HCT116 (cell line): Measurements from ENCODE around the gene DTX1. TPM values are rescaled to one million over a fixed set of nuclear protein-coding genes. Genes with fewer than 3 reads are reported as not detected.

Experiments
- ATAC-seq: fragments of 200-7000 bp; cut with Tn5 transposase; 2 replicates; pipeline ENCODE4 v1.9.1; 2020; ENCODE audit warnings: mild to moderate bottlenecking, moderate library complexity
- BruUV-seq: library from RNA; stranded (reverse); fragments of 400-500 nt; replicated peaks from 2 replicates; lab custom pipeline; 2021; lab: Mats Ljungman, UMichigan
- CTCF ChIA-PET: fragments of 300-600 bp; sonication (Branson Sonifier 250); formaldehyde crosslinking; loops from one replicate; lab custom pipeline; 2021; ENCODE audit warnings: antibody characterized with exemption; lab: Charles Lee
- POLR2A ChIA-PET: fragments of 300-600, 350-600 bp; sonication (Branson Sonifier 250); formaldehyde crosslinking; loops from one replicate; lab custom pipeline; 2021; ENCODE audit warnings: antibody characterized with exemption; lab: Charles Lee
- RAD21 ChIA-PET, 2 experiments: fragments of 300-600 bp; sonication (Branson Sonifier 250); formaldehyde crosslinking; loops; one replicate each; lab custom pipeline; 2023; ENCODE audit warnings: low total read pairs in 2 of 2; ENCODE audit not compliant: uncharacterized antibody in 2 of 2, unreplicated experiment in 2 of 2, low non-redundant PET in 1 of 2; lab: Charles Lee
- DNase-seq: peaks from one replicate; pipeline ENCODE4 v3.0.0-alpha.2; 2010; ENCODE audit warnings: low read depth, low spot score
- H2AFZ ChIP-seq: fragments of 200-600 bp; shearing (Covaris generic), sonication (generic); 2 replicates; pipeline ENCODE4 v1.6.1; 2017; ENCODE audit warnings: low read depth, mixed run types, mixed read lengths, antibody characterized with exemption, low read length; ENCODE audit not compliant: poor library complexity, severe bottlenecking
- H3K27ac ChIP-seq: 2 replicates; pipeline ENCODE4 v1.5.1; 2012; ENCODE audit warnings: low read depth, low read length
- H3K27me3 ChIP-seq: fragments of 200-600 bp; sonication (generic); 2 replicates; pipeline ENCODE4 v1.6.1; 2016; ENCODE audit warnings: mixed run types, low read length, mixed read lengths; ENCODE audit not compliant: insufficient read depth
- H3K36me3 ChIP-seq, 2 experiments: fragments of 200-500 bp in 1 of 2; fragments of 200-600 bp in 1 of 2; sonication (Bioruptor generic) in 1 of 2; sonication (generic) in 1 of 2; 2 replicates each; pipeline versions ENCODE4 v1.5.1 to v1.6.1; 2014 to 2016; ENCODE audit warnings: low read length in 2 of 2, inconsistent platforms in 1 of 2, mixed read lengths in 1 of 2, mixed run types in 1 of 2; ENCODE audit not compliant: insufficient read depth in 2 of 2, control insufficient read depth in 1 of 2
- H3K4me1 ChIP-seq, 2 experiments: fragments of 200-600 bp in 1 of 2; sonication (generic) in 1 of 2; 2 replicates each; pipeline versions ENCODE4 v1.5.1 to v1.6.1; 2012 to 2017; ENCODE audit warnings: low read length in 2 of 2, inconsistent platforms in 1 of 2, mild to moderate bottlenecking in 1 of 2, mixed read lengths in 1 of 2, mixed run types in 1 of 2, moderate library complexity in 1 of 2; ENCODE audit not compliant: insufficient read depth in 2 of 2, control insufficient read depth in 1 of 2
- H3K4me2 ChIP-seq: fragments of 200-600 bp; sonication (generic); 2 replicates; pipeline ENCODE4 v1.6.1; 2017; ENCODE audit warnings: mixed run types, low read length, mixed read lengths
- H3K4me3 ChIP-seq, 2 experiments: fragments of 200-600 bp in 1 of 2; sonication (generic) in 1 of 2; replicated peaks in 1 of 2; 2 replicates each; pipeline ENCODE4 v1.5.1; 2011 to 2016; ENCODE audit warnings: low read length in 2 of 2, control low read depth in 1 of 2, low read depth in 1 of 2, mild to moderate bottlenecking in 1 of 2, mixed read lengths in 1 of 2, mixed run types in 1 of 2
- H3K79me2 ChIP-seq: fragments of 200-600 bp; sonication (generic); 2 replicates; pipeline ENCODE4 v1.6.1; 2017; ENCODE audit warnings: mild to moderate bottlenecking, mixed run types, low read length, moderate library complexity, mixed read lengths; ENCODE audit not compliant: insufficient read depth
- H3K9ac ChIP-seq: fragments of 200-600 bp; sonication (generic); 2 replicates; pipeline ENCODE4 v1.6.1; 2016; ENCODE audit warnings: low read length, mixed read lengths
- H3K9me2 ChIP-seq: fragments of 200-600 bp; sonication (generic), shearing (Covaris generic); 2 replicates; pipeline ENCODE4 v1.6.1; 2017; ENCODE audit warnings: mixed run types, mild to moderate bottlenecking, moderate library complexity; ENCODE audit not compliant: insufficient read depth
- H3K9me3 ChIP-seq, 2 experiments: fragments of 200-500 bp in 1 of 2; fragments of 200-600 bp in 1 of 2; sonication (Bioruptor generic) in 1 of 2; sonication (generic) in 1 of 2; 2 replicates each; pipeline ENCODE4 v1.6.1; 2014 to 2017; ENCODE audit warnings: low read length in 2 of 2, mixed read lengths in 2 of 2, inconsistent platforms in 1 of 2, low read depth in 1 of 2, mild to moderate bottlenecking in 1 of 2, mixed run types in 1 of 2, moderate library complexity in 1 of 2; ENCODE audit not compliant: control insufficient read depth in 1 of 2, insufficient read depth in 1 of 2
- H4K20me1 ChIP-seq: fragments of 200-600 bp; sonication (generic), shearing (Covaris generic); 2 replicates; pipeline ENCODE4 v1.6.1; 2017; ENCODE audit warnings: mixed run types, mild to moderate bottlenecking, moderate library complexity; ENCODE audit not compliant: insufficient read depth
- ATF3 ChIP-seq: IDR thresholded peaks from 2 replicates; pipeline ENCODE4 v1.6.1; 2012
- CBX3 ChIP-seq: IDR thresholded peaks from 2 replicates; pipeline ENCODE4 v1.6.1; 2012; ENCODE audit warnings: low read depth
- CEBPB ChIP-seq: IDR thresholded peaks from 2 replicates; pipeline ENCODE4 v1.6.1; 2012; ENCODE audit warnings: low read depth
- CTCF ChIP-seq, 3 experiments: fragments of 200-600 bp in 1 of 3; sonication (generic) in 1 of 3; IDR thresholded peaks in 2 of 3; conservative IDR thresholded peaks in 1 of 3; 2 replicates each; pipeline ENCODE4 v1.5.1; 2012 to 2017; ENCODE audit warnings: low read depth in 2 of 3, low read length in 2 of 3, antibody characterized with exemption in 1 of 3, borderline replicate concordance in 1 of 3, control low read depth in 1 of 3, mild to moderate bottlenecking in 1 of 3, mixed read lengths in 1 of 3, mixed run types in 1 of 3, moderate library complexity in 1 of 3; ENCODE audit not compliant: insufficient read depth in 1 of 3
- MAX ChIP-seq: IDR thresholded peaks from 2 replicates; pipeline ENCODE4 v1.6.1; 2012
- POLR2A ChIP-seq: IDR thresholded peaks from 2 replicates; pipeline ENCODE4 v1.7.0; 2011; ENCODE audit warnings: borderline replicate concordance; ENCODE audit not compliant: insufficient read depth, insufficient read length; ENCODE audit errors: extremely low read depth
- POLR2AphosphoS5 ChIP-seq: IDR thresholded peaks from 2 replicates; pipeline ENCODE4 v1.6.1; 2011; ENCODE audit warnings: mild to moderate bottlenecking, low read depth, low read length, moderate library complexity
- TCF7L2 ChIP-seq: IDR thresholded peaks from 2 replicates; pipeline ENCODE4 v1.7.0; 2011; ENCODE audit warnings: borderline replicate concordance, inconsistent platforms; ENCODE audit not compliant: insufficient read depth, insufficient read length; ENCODE audit errors: extremely low read depth
- ZBTB33 ChIP-seq: IDR thresholded peaks from 2 replicates; pipeline ENCODE4 v1.6.1; 2011; ENCODE audit warnings: mild to moderate bottlenecking, low read length, moderate library complexity; ENCODE audit not compliant: insufficient replicate concordance; ENCODE audit errors: extremely low read depth
- ZFX ChIP-seq: fragments of 450-650 bp; IDR thresholded peaks from 2 replicates; pipeline ENCODE4 v1.6.1; 2017
- intact Hi-C: fragments of 100-400 bp; cut with micrococcal nuclease; formaldehyde crosslinking; loops from 2 replicates; pipeline ENCODE4 v1.10.0; 2022
- total RNA-seq: library from RNA; stranded (reverse); gene quantifications from one replicate; pipeline ENCODE4 v1.2.1, GENCODE V29; 2021; ENCODE audit not compliant: unreplicated experiment

The DTX1 gene
- total RNA-seq, 1 experiment from 2014 or later, result not detected

- Histone ChIP-seq H3K4me3 (no peak overlapping the region), H3K4me1 (peaks cover 2 to 6% of the 10 kb centered on the region in 2 experiments; a peak in 2 of 4 replicates), H3K27me3 (no peaks in the 10 kb centered on the region; the same call in 1 of the 2 replicates), H2AFZ (no peak overlapping the region), H3K4me2 (no peak overlapping the region), H3K36me3 (no peaks in the 10 kb centered on the region), H4K20me1 (no peaks in the 10 kb centered on the region), H3K9me3 (no peaks in the 10 kb centered on the region), H3K9ac (no peak overlapping the region), H3K27ac (no peak overlapping the region), H3K9me2 (no peaks in the 10 kb centered on the region), H3K79me2 (no peaks in the 10 kb centered on the region)
- DNase-seq, result no peak
- ATAC-seq, result no peak
- CTCF ChIA-PET, result no interaction called here
- RAD21 ChIA-PET, result no interaction called here
- TF ChIP-seq POLR2AphosphoS5 (no peak), ZBTB33 (no peak), CBX3 (no peak), MAX (no peak), CEBPB (no peak), ATF3 (no peak), POLR2A (no peak), ZFX (no peak), CTCF (IDR thresholded peaks at IDR 0.05 in 2 of 3, conservative IDR thresholded peaks at IDR 0.05 in 1 of 3; ENCODE audit: borderline replicate concordance in 1 of 3, insufficient read depth in 1 of 3, low read depth in 2 of 3, low read length in 2 of 3) (no peak), TCF7L2 (no peak)
- POLR2A ChIA-PET, result no interaction called here
- intact Hi-C loops, result no loop called here
- BruUV-seq, result no TSS peak
These were observed 34.2 kb downstream of the DTX1 start for GRCh38 chr12:113090740-113091139.
